Testis (tissue), 2 donors: ENCODE measurements around the gene WWC2.

Experiments used
- POLR2A ChIP-seq: fragments of 450-650 bp; IDR thresholded peaks from one replicate; pipeline ENCODE4 v1.6.1; 2017; ENCODE audit warnings: antibody characterized with exemption, mild to moderate bottlenecking, moderate library complexity
- TF ChIP-seq, protein P1 (sequence below), 3 experiments: fragments of 450-650 bp in 2 of 3; fragments of 200-600 bp in 1 of 3; sonication (generic) in 1 of 3; IDR thresholded peaks; one replicate each; pipeline ENCODE4 v1.5.1; 2016 to 2019; ENCODE audit warnings: antibody characterized with exemption in 3 of 3, mild to moderate bottlenecking in 2 of 3, moderate library complexity in 1 of 3

- TF ChIP-seq, protein P1, sequence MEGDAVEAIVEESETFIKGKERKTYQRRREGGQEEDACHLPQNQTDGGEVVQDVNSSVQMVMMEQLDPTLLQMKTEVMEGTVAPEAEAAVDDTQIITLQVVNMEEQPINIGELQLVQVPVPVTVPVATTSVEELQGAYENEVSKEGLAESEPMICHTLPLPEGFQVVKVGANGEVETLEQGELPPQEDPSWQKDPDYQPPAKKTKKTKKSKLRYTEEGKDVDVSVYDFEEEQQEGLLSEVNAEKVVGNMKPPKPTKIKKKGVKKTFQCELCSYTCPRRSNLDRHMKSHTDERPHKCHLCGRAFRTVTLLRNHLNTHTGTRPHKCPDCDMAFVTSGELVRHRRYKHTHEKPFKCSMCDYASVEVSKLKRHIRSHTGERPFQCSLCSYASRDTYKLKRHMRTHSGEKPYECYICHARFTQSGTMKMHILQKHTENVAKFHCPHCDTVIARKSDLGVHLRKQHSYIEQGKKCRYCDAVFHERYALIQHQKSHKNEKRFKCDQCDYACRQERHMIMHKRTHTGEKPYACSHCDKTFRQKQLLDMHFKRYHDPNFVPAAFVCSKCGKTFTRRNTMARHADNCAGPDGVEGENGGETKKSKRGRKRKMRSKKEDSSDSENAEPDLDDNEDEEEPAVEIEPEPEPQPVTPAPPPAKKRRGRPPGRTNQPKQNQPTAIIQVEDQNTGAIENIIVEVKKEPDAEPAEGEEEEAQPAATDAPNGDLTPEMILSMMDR (IDR thresholded peaks at IDR 0.05), result no peak
- TF ChIP-seq POLR2A, result no peak
Observed at GRCh38 chr4:183362916-183363542, 264.0 kb downstream of the WWC2 start.
